Stimulated activated CD4-positive, alpha-beta T cell treated with anti-CD3 and anti-CD28 coated beads, Interleukin-1b, Interleukin-23, amount 100 ng/mL, for 1 hour (primary cell): ENCODE measurements around the gene CLASRP.
A peak's percentile ranks its signal among the peaks of the same experiment; 100 is the strongest.

Source experiments
- DNase-seq, 2 donors: peaks; one replicate each; pipeline ENCODE4 v3.0.0-alpha.2; 2020; ENCODE audit warnings: low read depth in 2 of 2

The CLASRP gene

GRCh38 chr19:45063851-45064801 lies 25.3 kb downstream of the CLASRP start:
- DNase-seq: no peak

GRCh38 chr19:45066921-45067661 lies 28.2 kb downstream of the CLASRP start:
- no peak for DNase-seq

- DNase-seq: no peak
Measured at GRCh38 chr19:45068041-45068440, 29.2 kb downstream of the CLASRP start.

GRCh38 chr19:45069056-45069455 lies 30.2 kb downstream of the CLASRP start:
- DNase-seq: no peak

GRCh38 chr19:45070214-45070613 lies 31.4 kb downstream of the CLASRP start:
- DNase-seq: no peak

GRCh38 chr19:45070861-45071544 lies 32.2 kb downstream of the CLASRP start:
- no peak for DNase-seq

GRCh38 chr19:45071545-45071938 lies 32.7 kb downstream of the CLASRP start:
- no peak for DNase-seq

GRCh38 chr19:45071969-45072790 lies 33.3 kb downstream of the CLASRP start:
- no peak for DNase-seq

- DNase-seq: no peak
Measured at GRCh38 chr19:45074744-45075300, 36.0 kb downstream of the CLASRP start.

GRCh38 chr19:45075301-45076028 lies 36.6 kb downstream of the CLASRP start:
- DNase-seq: no peak

- peak in 1 of 2 donors; percentile 73 for DNase-seq
Measured at GRCh38 chr19:45076029-45076850, 37.4 kb downstream of the CLASRP start, which contains the start of gene ZNF296. TSS of gene ZNF296 (minus strand) at chr19:45076478. CDS start at chr19:45076373, 105 bp downstream.

GRCh38 chr19:45076851-45077730 lies 38.2 kb downstream of the CLASRP start:
- no peak for DNase-seq

- DNase-seq: no peak
Measured at GRCh38 chr19:45078390-45079062, 39.7 kb downstream of the CLASRP start.

GRCh38 chr19:45079063-45079910 lies 40.4 kb downstream of the CLASRP start, which contains the start of gene GEMIN7:
TSS of gene GEMIN7 (plus strand) at chr19:45079260. CDS start at chr19:45090115, 10,855 bp downstream.
- DNase-seq: peak; percentile 51 to 67

GRCh38 chr19:45079911-45080370 lies 41.1 kb downstream of the CLASRP start:
- DNase-seq: no peak

- DNase-seq: no peak
Measured at GRCh38 chr19:45082170-45082569, 43.3 kb downstream of the CLASRP start.
